ENCODE results near the gene IFT27. TPM values are rescaled to one million over a fixed set of nuclear protein-coding genes. Genes with fewer than 3 reads are reported as not detected.

IFT27 gene
- total and polyA plus RNA-seq, 2 experiments from 2014 or later, result 28.5 to 63.5 TPM

GRCh38 chr22:36738416-36739020, 37.4 kb downstream of the IFT27 start:
- Mint-ChIP-seq H3K4me1 (peaks cover 6% of the 10 kb centered on the region), H3K9me3 (peaks cover 11% of the 10 kb centered on the region; the same call in 2 of the 3 replicates), H3K36me3 (ENCODE audit: low read depth) (peaks cover 2% of the 10 kb centered on the region; the same call in 1 of the 3 replicates), H3K4me3 (no peak overlapping the region), H3K27me3 (ENCODE audit: insufficient read depth, low read depth, poor library complexity) (peaks cover 27% of the 10 kb centered on the region), H3K27ac (no peak overlapping the region)
- H3K79me2 ChIP-seq (replicated peaks; ENCODE audit: insufficient read depth), result no peaks in the 10 kb centered on the region
- H3K27ac ChIP-seq (ENCODE audit: low read depth), result no peak overlapping the region
- no peaks in the 10 kb centered on the region for H3K36me3 ChIP-seq (ENCODE audit: insufficient read depth)
- no peak for ATAC-seq
- no peaks in the 10 kb centered on the region for H4K20me1 ChIP-seq (replicated peaks; ENCODE audit: insufficient read depth)
- no peaks in the 10 kb centered on the region for H3K27me3 ChIP-seq (ENCODE audit: insufficient read depth)
- no peak overlapping the region for H3K4me2 ChIP-seq
- TF ChIP-seq ETS1 (IDR thresholded peaks at IDR 0.05) (no peak), JUNB (IDR thresholded peaks at IDR 0.05; ENCODE audit: unreplicated experiment) (no peak), EZH2 (IDR thresholded peaks at IDR 0.05; ENCODE audit: low read depth, unreplicated experiment) (no peak), CREB1 (CRISPR knock-in tag; IDR thresholded peaks at IDR 0.05; ENCODE audit: low read depth) (no peak), EZH2phosphoT487 (IDR thresholded peaks at IDR 0.05; ENCODE audit: unreplicated experiment) (no peak), POLR2AphosphoS5 (IDR thresholded peaks at IDR 0.05; ENCODE audit: low read depth) (no peak), ZNF114 (CRISPR knock-in tag; IDR thresholded peaks at IDR 0.05) (no peak), STAT1 (IDR thresholded peaks at IDR 0.05; ENCODE audit: unreplicated experiment) (no peak), CTCF (conservative IDR thresholded peaks at IDR 0.05; ENCODE audit: low read depth in 2 of 2) (no peak), NANOG (IDR thresholded peaks at IDR 0.05; ENCODE audit: borderline replicate concordance) (no peak), ZNF462 (CRISPR knock-in tag; IDR thresholded peaks at IDR 0.05) (no peak), ZNF331 (CRISPR knock-in tag; IDR thresholded peaks at IDR 0.05; ENCODE audit: low read depth) (no peak), REST (IDR thresholded peaks at IDR 0.05; ENCODE audit: unreplicated experiment) (no peak)
- no peaks in the 10 kb centered on the region for H3F3A ChIP-seq (replicated peaks; ENCODE audit: low read depth)
- DNase-seq (ENCODE audit: low spot score), result no peak
- H3K4me3 ChIP-seq, result no peak overlapping the region
- H3K9me2 ChIP-seq (ENCODE audit: insufficient read depth), result peaks cover 13% of the 10 kb centered on the region
- H3K4me1 ChIP-seq (ENCODE audit: insufficient read depth), result no peaks in the 10 kb centered on the region
- H2AFZ ChIP-seq, result no peak overlapping the region

All from GM23338 (cell line).